T-helper 2 cell treated with Interferon-gamma antibody and Interleukin-4, amounts not matched to agents 5 μg/mL and 100 μg/mL, for 36 hours (primary cell): ENCODE data around the gene ARHGAP24.
A peak's percentile ranks its signal among the peaks of the same experiment; 100 is the strongest.

Experiments
- DNase-seq: peaks from one replicate; pipeline ENCODE4 v3.0.0; 2021; ENCODE audit warnings: low spot score
- H3K27ac Mint-ChIP-seq: one replicate; pipeline ENCODE4 v1.8.0; 2021; ENCODE audit warnings: mild to moderate bottlenecking, mixed read lengths
- H3K27me3 Mint-ChIP-seq: one replicate; pipeline ENCODE4 v1.8.0; 2021; ENCODE audit warnings: low read depth, mixed read lengths
- H3K36me3 Mint-ChIP-seq: one replicate; pipeline ENCODE4 v1.8.0; 2021; ENCODE audit warnings: low read depth, mixed read lengths
- H3K4me1 Mint-ChIP-seq: one replicate; pipeline ENCODE4 v1.8.0; 2021; ENCODE audit warnings: low read depth, mixed read lengths
- H3K4me3 Mint-ChIP-seq: one replicate; pipeline ENCODE4 v1.8.0; 2022; ENCODE audit warnings: mild to moderate bottlenecking, moderate library complexity, mixed read lengths
- H3K9me3 Mint-ChIP-seq: one replicate; pipeline ENCODE4 v1.8.0; 2021; ENCODE audit warnings: mixed read lengths

ARHGAP24 gene

DNA sequence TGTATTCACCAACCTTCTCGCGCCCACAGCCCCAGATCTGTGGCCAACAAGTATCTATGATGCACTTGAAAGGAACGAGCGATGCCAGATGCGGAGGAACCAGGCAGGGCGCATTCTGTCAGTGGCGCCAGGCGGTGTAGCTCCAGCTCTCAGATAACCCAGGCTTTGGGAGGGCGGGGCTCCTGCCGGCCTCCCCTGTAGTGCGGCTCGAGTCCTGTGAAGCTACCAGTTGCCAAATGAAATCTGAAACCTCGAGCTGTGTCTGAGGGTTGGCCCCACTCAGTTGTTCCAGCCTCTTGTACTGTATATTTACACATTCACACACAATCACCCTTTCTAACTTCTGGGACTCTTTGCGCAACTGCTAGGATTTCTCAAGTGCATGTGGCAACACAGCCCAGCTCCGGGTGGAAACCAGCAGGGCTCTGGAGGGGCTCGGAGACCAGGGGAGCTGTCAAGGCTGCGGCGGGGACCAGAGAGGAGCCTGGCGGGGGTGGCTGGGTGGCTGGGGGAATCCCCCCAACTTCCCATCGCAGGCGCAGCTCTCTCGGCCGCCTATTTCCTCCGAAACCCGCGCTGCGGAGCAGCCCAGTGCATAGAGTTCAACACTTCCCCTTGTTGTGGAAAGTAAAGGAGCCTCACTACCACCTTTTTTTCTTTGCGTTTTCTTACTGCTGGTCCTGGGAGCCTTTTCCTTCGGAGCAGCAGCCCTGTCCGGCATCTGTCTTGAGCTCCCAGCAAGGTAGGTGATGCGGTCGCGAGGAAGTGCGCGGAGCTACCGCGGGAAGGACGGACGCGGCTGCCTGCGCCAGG, at the start of gene ARHGAP24:
Gene ARHGAP24, plus strand, starts transcription at position 333 of the 813 bp plus-strand sequence.
- no peak within 1 kb of the TSS for H3K27ac Mint-ChIP-seq
- H3K27me3 Mint-ChIP-seq = peaks cover 20% of the 10 kb centered on the region
- H3K36me3 Mint-ChIP-seq = no peaks in the 10 kb centered on the region
- DNase-seq = peak; percentile 17
- H3K4me1 Mint-ChIP-seq = no peaks in the 10 kb centered on the region
- H3K9me3 Mint-ChIP-seq = no peaks in the 10 kb centered on the region
- H3K4me3 Mint-ChIP-seq = no peak within 1 kb of the TSS

DNA sequence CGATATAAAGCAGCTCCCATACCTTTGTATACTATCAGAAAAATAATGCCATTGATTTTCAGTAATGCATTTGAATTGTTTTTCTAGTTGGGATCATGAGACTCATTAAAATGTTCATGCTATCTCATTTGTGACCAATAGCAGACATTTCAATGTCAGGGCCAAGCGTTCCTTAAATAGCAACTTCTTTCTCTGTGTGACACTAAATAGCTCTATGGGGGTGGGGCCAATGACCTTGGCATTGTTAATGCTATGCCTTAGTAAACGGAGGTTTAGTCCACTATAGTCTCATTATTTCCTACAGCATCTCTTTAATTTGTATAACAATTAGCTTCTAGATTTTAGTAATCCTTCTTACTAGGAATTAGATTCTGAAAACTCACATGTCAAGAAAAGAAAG, 48.6 kb upstream of the ARHGAP24 start:
- no peaks in the 10 kb centered on the region for H3K4me1 Mint-ChIP-seq
- no peaks in the 10 kb centered on the region for H3K36me3 Mint-ChIP-seq
- H3K4me3 Mint-ChIP-seq = no peak overlapping the region
- H3K9me3 Mint-ChIP-seq = no peaks in the 10 kb centered on the region
- H3K27ac Mint-ChIP-seq = no peak overlapping the region
- no peaks in the 10 kb centered on the region for H3K27me3 Mint-ChIP-seq
- no peak for DNase-seq

DNA sequence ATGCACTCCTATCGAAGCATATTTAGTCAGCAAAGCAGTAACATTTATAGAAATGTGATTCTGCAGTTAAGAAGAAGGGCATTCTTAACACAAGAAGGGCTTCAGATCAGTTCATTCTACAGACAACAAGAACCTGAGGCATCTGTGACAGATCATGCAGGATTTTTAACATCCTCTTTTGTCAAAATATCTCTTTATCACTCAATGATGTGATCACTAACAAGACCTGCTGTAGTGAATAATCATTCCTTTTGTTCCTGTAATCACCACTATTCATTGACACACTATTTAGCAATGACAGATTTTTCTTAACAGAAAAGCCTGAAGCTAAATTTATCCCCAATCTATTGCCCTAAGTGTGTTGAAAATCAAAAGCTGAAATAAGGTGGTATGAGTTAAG, 47.8 kb upstream of the ARHGAP24 start:
- H3K36me3 Mint-ChIP-seq = no peaks in the 10 kb centered on the region
- no peaks in the 10 kb centered on the region for H3K27me3 Mint-ChIP-seq
- H3K4me3 Mint-ChIP-seq = no peak overlapping the region
- H3K9me3 Mint-ChIP-seq = no peaks in the 10 kb centered on the region
- DNase-seq = no peak
- no peak overlapping the region for H3K27ac Mint-ChIP-seq
- no peaks in the 10 kb centered on the region for H3K4me1 Mint-ChIP-seq

DNA sequence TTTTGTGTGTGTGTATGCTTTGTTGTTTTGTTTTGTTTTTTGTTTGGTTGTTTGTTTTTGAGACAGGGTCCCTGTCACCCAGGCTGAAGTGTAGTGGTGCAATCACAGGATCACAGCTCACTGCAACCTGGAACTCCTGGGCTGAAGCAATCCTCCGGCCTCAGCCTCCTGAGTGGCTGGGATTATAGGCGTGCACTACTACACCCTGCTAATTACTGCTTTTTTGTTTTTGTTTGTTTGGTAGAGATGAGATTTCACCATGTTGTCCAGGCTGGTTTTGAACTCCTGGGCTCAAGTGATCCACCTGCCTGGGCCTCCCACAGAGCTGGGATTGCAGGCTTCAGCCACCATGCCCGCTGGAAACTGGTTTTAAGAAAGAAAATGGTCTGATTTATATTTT, 44.7 kb upstream of the ARHGAP24 start:
- no peak for DNase-seq
- H3K36me3 Mint-ChIP-seq = no peaks in the 10 kb centered on the region
- H3K27ac Mint-ChIP-seq = no peak overlapping the region
- no peaks in the 10 kb centered on the region for H3K9me3 Mint-ChIP-seq
- no peaks in the 10 kb centered on the region for H3K4me1 Mint-ChIP-seq
- no peaks in the 10 kb centered on the region for H3K27me3 Mint-ChIP-seq
- no peak overlapping the region for H3K4me3 Mint-ChIP-seq

DNA sequence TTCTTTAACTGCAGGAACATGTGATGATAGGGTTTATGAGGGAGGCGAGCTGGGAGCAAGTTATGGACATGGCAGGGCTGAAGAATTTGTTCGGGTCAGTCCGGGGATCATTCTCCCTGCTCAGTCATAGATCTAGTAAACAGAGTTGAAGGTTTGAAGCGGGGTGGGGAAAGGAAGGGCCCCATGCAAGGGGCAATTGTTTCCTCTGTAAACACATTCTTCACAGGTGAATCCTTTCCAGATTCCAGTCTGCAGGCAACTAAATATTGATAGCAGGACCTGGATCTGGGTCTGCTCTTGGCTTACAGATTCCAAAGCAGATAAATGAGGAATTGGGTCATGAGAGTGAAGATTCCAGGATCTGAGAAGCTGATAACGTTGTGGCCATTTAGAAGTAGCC, 44.3 kb upstream of the ARHGAP24 start:
- no peaks in the 10 kb centered on the region for H3K36me3 Mint-ChIP-seq

DNA sequence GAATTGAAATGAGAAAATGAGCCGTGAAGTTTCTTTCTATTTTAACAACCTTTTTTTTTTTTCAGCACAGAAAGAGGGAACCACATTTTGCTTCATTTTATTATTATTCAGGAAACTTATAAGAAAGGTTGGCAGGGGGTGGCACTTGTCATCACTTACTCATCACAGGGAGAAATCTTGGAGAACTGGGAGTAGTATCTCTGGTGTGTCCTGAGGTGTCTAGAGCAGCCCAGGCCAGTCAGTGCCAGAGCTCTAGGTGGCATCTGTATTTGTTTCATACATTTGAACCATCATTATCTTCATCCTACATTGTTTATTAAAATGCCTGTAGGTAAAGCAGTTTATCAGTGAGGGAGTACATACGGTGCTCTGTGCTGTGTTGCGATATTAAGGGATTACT, 43.8 kb upstream of the ARHGAP24 start:
- H3K4me3 Mint-ChIP-seq = no peak overlapping the region
- H3K27me3 Mint-ChIP-seq = no peaks in the 10 kb centered on the region
- no peak overlapping the region for H3K27ac Mint-ChIP-seq
- no peaks in the 10 kb centered on the region for H3K9me3 Mint-ChIP-seq
- H3K36me3 Mint-ChIP-seq = no peaks in the 10 kb centered on the region
- H3K4me1 Mint-ChIP-seq = no peaks in the 10 kb centered on the region
- DNase-seq = no peak

More for the DNA sequence above, 44.3 kb upstream of the ARHGAP24 start:
- DNase-seq = no peak
- Mint-ChIP-seq H3K9me3 (no peaks in the 10 kb centered on the region), H3K27ac (no peak overlapping the region), H3K27me3 (no peaks in the 10 kb centered on the region), H3K4me3 (no peak overlapping the region), H3K4me1 (no peaks in the 10 kb centered on the region)

DNA sequence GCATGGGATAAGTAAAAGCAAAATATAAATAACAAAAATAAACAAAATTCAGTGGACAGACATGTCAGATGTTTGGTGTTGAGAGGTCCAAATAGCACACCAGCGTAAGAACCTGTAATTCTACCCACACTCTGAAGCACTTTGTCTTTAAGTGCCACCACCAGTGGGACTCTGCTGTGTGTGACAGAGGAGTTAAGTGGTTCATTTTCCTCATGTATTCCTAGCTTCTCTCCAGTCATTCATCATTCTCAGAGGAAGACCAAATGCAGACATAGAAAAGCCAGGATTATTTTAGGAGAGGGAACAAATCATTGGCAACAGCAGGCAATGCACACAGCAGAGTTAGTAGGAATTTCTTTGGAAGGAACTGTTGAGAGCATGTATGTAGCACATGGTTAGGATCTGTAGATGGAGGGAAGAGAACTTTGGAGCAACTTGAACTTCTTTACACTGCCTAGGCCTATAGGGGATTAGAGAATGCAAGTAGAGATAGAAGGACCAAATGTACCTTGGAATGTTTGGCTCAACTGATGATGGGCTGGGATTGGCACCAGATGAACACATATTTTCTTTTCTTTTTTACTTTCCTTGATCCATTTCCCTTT, 43.0 kb upstream of the ARHGAP24 start:
- no peak for DNase-seq
- Mint-ChIP-seq H3K4me3 (no peak overlapping the region), H3K36me3 (no peaks in the 10 kb centered on the region), H3K27me3 (no peaks in the 10 kb centered on the region), H3K9me3 (no peaks in the 10 kb centered on the region), H3K4me1 (no peaks in the 10 kb centered on the region), H3K27ac (no peak overlapping the region)

DNA sequence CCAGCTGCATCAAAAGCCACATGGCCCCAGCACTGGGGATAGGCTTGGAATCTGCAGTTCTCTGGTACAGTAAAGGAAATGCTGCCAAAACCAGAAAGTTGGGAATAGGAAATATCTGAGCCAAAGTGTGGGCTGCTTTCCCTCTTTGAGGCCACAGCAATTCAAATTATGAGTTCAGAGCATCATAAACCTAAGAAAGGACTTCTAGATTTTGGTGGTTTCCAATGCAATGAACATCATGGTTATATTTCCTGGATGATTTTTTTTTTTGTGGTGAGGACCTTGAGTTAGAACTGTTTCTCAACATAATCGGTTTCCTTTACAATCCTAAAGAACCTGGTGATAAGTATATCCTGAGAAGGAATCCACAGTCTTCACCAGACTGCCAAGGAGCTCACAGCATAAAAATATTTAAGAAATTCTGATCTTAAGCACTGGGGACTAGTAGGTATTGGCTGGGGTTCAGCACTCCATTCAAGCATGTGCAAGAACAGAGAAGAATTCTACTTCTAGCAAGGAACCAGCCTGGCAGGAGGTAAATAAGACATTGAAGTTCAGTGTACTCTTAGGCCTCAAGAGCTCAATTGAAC, 29.8 kb upstream of the ARHGAP24 start:
- no peak overlapping the region for H3K4me3 Mint-ChIP-seq
- DNase-seq = no peak
- H3K36me3 Mint-ChIP-seq = no peaks in the 10 kb centered on the region
- no peaks in the 10 kb centered on the region for H3K27me3 Mint-ChIP-seq
- no peaks in the 10 kb centered on the region for H3K4me1 Mint-ChIP-seq
- H3K9me3 Mint-ChIP-seq = no peaks in the 10 kb centered on the region
- no peak overlapping the region for H3K27ac Mint-ChIP-seq

DNA sequence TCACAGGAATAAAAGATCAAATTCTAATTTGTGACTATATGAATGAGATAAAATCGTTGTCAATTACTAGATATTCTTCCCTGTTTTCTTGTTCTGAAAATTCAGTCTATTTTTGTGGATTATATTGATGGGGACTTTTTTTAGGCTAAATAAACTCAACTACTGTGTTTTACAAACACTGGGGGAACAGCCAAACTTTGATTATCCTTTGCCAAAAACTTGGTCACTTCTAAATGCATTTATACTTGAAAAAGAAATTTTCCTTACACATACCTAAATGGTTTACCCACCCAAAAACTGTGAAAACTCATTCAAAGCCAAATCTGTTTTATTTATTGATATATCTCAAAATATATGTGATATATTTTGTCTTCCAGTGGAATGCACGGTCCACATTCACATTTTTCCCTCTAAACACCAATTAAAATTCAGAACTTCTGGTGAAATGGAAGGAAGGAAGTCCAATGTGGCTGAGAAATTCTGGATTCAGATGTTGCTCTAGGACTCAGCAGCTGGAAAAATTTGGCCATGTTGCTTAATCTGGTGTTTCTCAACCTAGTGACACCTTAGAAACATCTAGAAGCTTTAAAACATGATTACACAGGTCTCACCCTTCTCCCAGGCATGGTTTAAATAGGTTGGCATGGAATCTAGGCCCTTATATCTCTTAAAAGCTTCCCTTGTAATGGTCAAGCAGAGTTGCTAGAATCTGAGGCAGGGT, 28.6 kb upstream of the ARHGAP24 start:
- no peaks in the 10 kb centered on the region for H3K9me3 Mint-ChIP-seq
- no peak overlapping the region for H3K4me3 Mint-ChIP-seq
- H3K27me3 Mint-ChIP-seq = no peaks in the 10 kb centered on the region
- DNase-seq = no peak
- no peak overlapping the region for H3K27ac Mint-ChIP-seq
- no peaks in the 10 kb centered on the region for H3K36me3 Mint-ChIP-seq
- H3K4me1 Mint-ChIP-seq = no peaks in the 10 kb centered on the region

DNA sequence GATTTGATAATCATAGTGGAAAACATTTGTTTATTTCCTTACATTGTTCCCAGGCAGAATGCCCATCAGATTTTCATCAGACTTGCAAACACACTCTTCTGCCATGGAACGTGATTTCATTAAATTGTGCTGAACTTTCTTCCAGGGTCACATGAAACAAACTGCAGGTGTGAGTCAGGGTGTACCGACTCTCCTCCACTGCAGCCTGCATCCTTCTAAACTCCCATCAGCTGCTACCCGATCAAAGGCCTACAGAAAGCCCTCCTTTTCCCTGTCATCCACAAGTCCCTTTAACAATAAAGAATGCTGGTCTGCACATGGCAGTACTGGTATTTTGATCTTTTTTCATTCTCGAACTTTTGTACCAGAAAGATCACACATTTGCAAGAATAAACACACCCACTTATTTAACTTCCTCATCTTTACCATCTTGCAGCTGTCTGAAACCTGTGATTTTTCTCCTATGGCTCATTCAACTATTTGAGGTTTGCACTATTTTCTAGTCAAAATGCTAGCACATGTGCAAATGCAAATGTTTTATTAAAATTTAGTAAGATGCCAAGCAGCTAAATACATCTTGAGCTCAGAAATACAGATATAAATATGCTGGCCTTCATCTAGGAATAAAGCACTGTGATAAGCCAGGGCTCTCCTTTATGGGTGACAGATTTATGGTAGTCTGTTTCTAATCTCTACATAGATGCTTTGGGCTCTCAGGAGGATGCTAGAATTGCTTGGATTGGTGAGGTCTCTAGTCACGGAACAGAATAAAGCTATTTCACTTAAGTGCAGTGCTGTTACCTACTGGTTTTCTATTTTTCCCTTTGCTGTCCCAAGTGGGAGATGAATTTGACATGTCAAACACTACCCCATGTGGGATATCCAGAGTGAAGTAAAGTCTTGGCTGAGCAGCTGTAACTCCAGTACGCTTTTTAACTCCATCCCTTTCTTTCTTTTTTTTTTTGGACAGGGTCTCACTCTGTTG, 25.8 kb upstream of the ARHGAP24 start:
- H3K9me3 Mint-ChIP-seq = no peaks in the 10 kb centered on the region
- DNase-seq = no peak
- H3K4me1 Mint-ChIP-seq = no peaks in the 10 kb centered on the region
- no peak overlapping the region for H3K27ac Mint-ChIP-seq
- H3K36me3 Mint-ChIP-seq = no peaks in the 10 kb centered on the region
- H3K27me3 Mint-ChIP-seq = no peaks in the 10 kb centered on the region
- H3K4me3 Mint-ChIP-seq = no peak overlapping the region

DNA sequence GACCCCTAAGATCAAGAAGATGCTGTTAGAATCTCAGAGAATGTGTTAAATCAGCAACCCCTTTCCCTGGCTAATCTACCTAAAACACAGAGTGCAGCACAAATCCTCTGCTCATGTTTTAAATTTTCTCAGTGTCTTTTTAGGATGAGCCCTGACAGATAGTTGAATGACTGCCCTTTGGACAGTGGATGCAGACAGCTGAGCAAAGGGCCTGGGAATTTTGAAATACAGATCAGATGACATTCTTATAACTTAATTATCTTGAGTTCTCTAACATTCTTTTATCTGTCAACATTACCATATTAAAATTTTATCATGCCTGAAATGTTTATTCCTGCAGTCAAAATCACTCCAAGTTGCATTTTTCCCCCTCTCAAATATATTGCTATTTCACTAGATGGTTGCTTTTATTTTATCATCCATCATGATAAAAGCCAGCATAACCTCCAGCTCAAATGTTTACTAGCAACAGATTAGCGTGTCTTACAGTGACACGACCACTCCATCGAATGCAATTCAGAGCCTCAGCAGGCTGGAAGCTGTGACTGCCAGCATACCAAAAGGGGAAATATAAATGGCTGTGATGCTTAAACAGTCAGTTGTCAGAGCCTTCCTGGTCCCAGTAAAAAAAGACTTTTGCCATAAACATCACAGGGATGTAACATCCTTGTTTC, 22.8 kb upstream of the ARHGAP24 start:
- Mint-ChIP-seq H3K4me3 (no peak overlapping the region), H3K27me3 (no peaks in the 10 kb centered on the region), H3K9me3 (no peaks in the 10 kb centered on the region), H3K4me1 (no peaks in the 10 kb centered on the region), H3K27ac (no peak overlapping the region), H3K36me3 (no peaks in the 10 kb centered on the region)
- DNase-seq = no peak

DNA sequence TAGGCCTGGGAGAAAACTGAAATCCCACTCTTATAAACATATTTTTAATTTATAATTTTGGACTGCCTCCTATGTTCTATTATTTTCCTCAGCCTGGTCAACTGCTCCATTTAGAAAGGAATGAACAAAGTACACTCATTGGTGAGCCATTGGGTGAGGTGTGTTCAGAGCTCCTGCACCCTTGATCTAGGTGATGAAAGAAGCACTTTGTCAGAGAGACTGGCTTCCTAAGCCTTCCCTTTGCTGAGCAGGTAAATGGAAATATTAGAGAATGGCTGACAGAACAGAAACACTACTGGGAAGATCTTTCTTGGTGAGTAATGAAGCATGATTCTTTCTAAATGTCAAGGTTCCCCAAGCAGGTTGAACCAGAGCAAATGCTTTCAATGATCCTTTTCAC, 19.0 kb upstream of the ARHGAP24 start:
- Mint-ChIP-seq H3K36me3 (no peaks in the 10 kb centered on the region), H3K9me3 (no peaks in the 10 kb centered on the region), H3K27me3 (no peaks in the 10 kb centered on the region), H3K27ac (no peak overlapping the region), H3K4me3 (no peak overlapping the region), H3K4me1 (no peaks in the 10 kb centered on the region)
- DNase-seq = no peak
